SJCRH30 (cell line): ENCODE results near the gene SLC43A2. TPM values are rescaled to one million over a fixed set of nuclear protein-coding genes. Genes with fewer than 3 reads are reported as not detected.
"Not testable (repeated sequence)": the region's sequence is repeated elsewhere in the genome, so short reads cannot be mapped to it uniquely, and the experiment has no call there.

Experiments
- DNase-seq, 2 experiments: peaks; one replicate each; pipeline ENCODE4 v3.0.0-alpha.2; 2015 to 2020
- H3K27ac ChIP-seq: fragments of 250-450 bp; sonication (Bioruptor Pico); 2 replicates; pipeline ENCODE4 v1.5.1; 2020; ENCODE audit warnings: mild to moderate bottlenecking, moderate library complexity
- H3K27me3 ChIP-seq: fragments of 250-450 bp; sonication (Bioruptor Pico); 2 replicates; pipeline ENCODE4 v1.5.1; 2020; ENCODE audit warnings: mild to moderate bottlenecking, moderate library complexity
- H3K36me3 ChIP-seq: fragments of 250-450 bp; sonication (Bioruptor Pico); 2 replicates; pipeline ENCODE4 v1.5.1; 2020; ENCODE audit warnings: mild to moderate bottlenecking, moderate library complexity
- H3K4me1 ChIP-seq: fragments of 250-450 bp; sonication (Bioruptor Pico); 2 replicates; pipeline ENCODE4 v1.5.1; 2020; ENCODE audit warnings: mild to moderate bottlenecking, moderate library complexity
- H3K4me3 ChIP-seq: fragments of 250-450 bp; sonication (Bioruptor Pico); 2 replicates; pipeline ENCODE4 v1.5.1; 2020; ENCODE audit warnings: mild to moderate bottlenecking, moderate library complexity
- H3K9me3 ChIP-seq: fragments of 250-450 bp; sonication (Bioruptor Pico); replicated peaks from 2 replicates; pipeline ENCODE4 v1.5.1; 2020; ENCODE audit warnings: mild to moderate bottlenecking, moderate library complexity
- total RNA-seq: library from RNA; depleted of rRNA; stranded (reverse); fragments of >200 nt; shearing (Covaris generic); gene quantifications from 2 replicates; pipeline ENCODE4 v1.2.3, GENCODE V29; 2014; rRNA removed

Gene SLC43A2
- total RNA-seq = 0.63 and 0.66 TPM in 2 replicates

DNA sequence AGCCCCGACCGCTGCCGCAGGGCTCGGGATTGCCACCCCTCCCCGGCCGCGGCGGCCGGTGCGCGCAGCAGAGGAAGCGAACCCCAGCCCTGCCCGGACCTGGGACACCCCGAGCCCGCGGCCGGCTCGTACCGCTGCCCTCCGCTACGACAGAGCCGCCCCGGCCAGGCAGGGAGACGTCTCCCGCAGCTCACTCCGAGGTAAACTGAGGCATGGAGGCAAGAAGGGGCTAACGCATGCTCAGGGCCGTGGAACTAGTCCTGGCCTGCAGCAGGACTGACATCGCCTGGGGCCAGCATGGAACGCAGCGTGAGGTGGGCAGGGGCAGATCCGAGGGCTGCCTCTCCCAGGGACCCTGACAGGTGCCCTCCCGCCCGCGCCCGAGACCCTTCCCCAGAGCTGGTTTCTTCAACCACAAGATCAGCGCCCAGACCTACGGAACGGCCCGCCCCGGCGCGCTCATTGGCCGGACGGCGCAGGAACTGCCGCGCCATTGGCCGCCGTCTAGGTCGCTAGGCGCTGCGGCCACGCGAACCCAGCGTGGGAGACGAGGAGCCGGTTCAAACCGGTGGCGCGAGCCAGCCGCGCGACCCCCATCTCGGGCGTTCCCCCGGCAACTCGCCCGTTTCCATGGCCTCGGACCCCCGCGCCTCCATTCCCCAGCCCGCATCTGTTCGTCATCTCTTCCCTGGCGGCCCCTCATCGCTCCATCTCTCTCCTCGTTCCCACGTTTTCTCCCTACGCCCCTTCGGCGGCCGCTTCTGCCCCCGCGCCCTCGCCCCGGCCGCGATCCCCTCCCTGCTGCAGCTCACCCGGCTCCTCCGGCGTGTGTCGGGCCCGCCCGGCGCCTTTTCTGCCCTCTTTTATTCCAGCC, at the start of gene SLC43A2:
SLC43A2 (minus strand) TSS at position 853 of the 874 bp plus-strand sequence. CDS start 960 bp downstream, outside the sequence.
- DNase-seq = peak; percentile 67 to 77
- Histone ChIP-seq H3K9me3 (no peaks in the 10 kb centered on the region), H3K4me3 (peak within 1 kb of the TSS; percentile 65), H3K4me1 (no peaks in the 10 kb centered on the region), H3K27ac (peak within 1 kb of the TSS; percentile 32; the same call in 1 of the 2 replicates), H3K36me3 (no peaks in the 10 kb centered on the region), H3K27me3 (no peaks in the 10 kb centered on the region)

DNA sequence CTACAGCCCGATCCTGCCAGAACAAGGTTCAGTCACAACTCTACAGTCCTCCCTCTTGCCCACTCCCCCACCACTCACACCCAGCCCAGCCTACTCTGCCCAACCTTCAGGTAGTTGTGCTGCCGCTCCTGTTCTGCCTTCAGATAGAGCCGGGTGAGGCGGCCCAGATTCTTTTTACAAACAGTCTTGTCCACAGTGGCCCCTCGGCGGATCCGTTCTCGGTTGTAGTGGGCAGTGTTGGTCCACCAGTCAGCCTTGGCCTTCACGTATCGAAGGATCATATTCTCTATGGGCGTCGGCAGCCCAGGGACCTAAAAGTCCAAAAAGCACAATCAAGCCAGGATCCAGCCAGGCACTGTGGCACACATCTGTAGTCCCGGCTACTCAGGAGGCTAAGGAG, 47.8 kb upstream of the SLC43A2 start:
- no peak for DNase-seq
- Histone ChIP-seq H3K27ac (no peak overlapping the region), H3K4me3 (no peak overlapping the region), H3K27me3 (no peaks in the 10 kb centered on the region), H3K36me3 (peaks cover 82% of the 10 kb centered on the region), H3K9me3 (no peaks in the 10 kb centered on the region), H3K4me1 (no peaks in the 10 kb centered on the region)

DNA sequence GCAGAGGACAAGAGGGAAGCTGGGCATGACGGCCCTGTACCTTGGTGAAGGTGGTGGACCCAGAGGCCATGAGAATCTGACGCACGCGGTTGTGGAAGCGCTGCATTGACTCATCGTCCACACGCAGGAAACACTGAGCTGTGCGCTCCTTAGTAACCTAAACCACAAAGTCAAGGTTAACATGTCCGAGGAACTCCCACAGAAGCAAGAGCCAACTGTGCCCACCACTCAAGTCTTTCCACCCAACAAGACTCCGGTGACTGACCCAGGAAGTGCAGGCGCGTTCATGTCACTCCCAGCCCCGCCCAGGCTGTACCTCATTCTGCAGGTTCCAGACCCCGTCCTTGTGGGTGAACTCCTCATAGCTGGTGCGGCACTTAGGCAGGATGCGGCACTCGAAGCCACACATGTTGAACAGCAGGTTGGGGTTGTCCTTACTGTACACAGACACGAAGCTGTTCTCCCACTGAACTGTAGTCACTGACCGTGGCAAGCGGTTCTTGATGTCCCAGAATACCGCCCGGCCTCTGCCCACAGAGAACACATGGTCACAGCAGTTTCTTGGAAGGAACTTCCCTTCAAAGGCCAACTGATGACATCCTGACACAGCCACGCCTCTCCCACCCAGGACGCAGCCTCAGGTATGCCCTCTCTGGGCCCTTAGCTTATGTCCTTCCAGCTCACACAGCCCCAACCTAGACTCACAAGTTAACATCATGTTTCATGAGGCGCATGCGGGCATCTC, 44.6 kb upstream of the SLC43A2 start:
- Histone ChIP-seq H3K27ac (no peak overlapping the region), H3K9me3 (no peaks in the 10 kb centered on the region)

DNA sequence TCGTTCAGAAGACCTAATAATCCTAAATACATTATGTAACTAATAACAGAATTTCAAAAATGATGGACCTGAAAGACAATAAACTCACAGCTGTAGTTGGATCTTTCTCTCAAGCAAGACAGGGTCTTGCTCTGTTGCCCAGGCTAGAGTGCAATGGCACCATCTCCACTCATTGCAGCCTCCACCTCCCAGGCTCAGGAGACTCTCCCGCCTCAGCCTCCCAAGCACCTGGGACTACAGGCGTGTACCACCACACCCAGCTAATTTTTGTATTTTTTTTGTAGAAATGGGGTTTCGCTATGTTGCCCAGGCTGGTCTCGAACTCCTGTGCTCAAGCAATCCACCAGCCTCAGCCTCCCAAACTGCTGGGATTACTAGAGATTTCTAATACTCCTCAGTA, 35.3 kb upstream of the SLC43A2 start:
- not testable (repeated sequence) for DNase-seq, H3K4me3 ChIP-seq
- peaks cover 45% of the 10 kb centered on the region for H3K36me3 ChIP-seq

More for the DNA sequence above, 44.6 kb upstream of the SLC43A2 start:
- DNase-seq = no peak
- Histone ChIP-seq H3K4me3 (no peak overlapping the region), H3K36me3 (peaks cover 71% of the 10 kb centered on the region), H3K4me1 (no peaks in the 10 kb centered on the region), H3K27me3 (no peaks in the 10 kb centered on the region)

DNA sequence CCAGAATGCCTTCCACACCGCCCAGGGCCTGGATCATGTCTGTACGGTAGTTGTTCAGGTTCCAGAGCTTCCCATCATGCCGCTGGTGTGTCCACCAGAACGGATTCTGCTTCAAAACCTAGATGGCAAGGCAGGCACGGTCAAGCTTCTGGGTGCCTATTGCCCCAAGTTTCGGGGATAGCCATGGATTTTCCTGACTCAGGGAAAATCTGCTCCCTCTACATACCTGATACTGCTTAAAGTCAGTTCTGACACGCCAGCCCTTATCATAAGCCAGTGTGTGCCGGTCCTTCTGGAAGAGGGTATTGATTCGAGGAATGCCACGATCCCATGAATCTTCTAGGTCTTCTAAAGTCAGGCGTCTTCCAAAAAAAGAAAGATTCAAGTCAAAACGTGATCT, 32.4 kb upstream of the SLC43A2 start:
- H3K4me1 ChIP-seq = no peaks in the 10 kb centered on the region
- H3K36me3 ChIP-seq = peaks cover 64% of the 10 kb centered on the region
- H3K4me3 ChIP-seq = no peak overlapping the region
- H3K9me3 ChIP-seq = no peaks in the 10 kb centered on the region
- no peaks in the 10 kb centered on the region for H3K27me3 ChIP-seq
- DNase-seq = no peak
- no peak overlapping the region for H3K27ac ChIP-seq

More for the DNA sequence above, 35.3 kb upstream of the SLC43A2 start:
- H3K9me3 ChIP-seq, H3K27ac ChIP-seq, H3K27me3 ChIP-seq, H3K4me1 ChIP-seq: not testable (repeated sequence)

DNA sequence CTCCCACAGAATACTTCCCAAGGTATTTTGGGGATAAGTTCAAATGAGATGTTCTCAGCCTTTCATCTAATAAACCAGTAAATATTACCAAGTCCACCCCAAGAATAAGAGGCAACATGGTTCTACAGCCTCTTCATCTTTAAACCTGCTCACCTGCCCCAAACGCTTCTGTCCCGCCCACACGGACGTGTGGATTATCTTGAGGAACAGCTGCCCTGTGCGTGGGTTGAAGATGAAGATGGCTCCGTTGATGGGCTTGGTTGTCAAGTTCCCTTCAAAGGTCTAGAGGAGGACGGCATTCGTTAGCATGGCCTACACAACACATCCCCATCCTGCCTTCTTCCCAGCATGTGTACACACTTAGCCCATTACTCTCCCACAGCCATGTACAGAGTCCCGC, 29.5 kb upstream of the SLC43A2 start:
- Histone ChIP-seq H3K4me3 (no peak overlapping the region), H3K36me3 (peaks cover 77% of the 10 kb centered on the region), H3K4me1 (no peaks in the 10 kb centered on the region), H3K9me3 (no peaks in the 10 kb centered on the region), H3K27me3 (no peaks in the 10 kb centered on the region), H3K27ac (no peak overlapping the region)
- no peak for DNase-seq

DNA sequence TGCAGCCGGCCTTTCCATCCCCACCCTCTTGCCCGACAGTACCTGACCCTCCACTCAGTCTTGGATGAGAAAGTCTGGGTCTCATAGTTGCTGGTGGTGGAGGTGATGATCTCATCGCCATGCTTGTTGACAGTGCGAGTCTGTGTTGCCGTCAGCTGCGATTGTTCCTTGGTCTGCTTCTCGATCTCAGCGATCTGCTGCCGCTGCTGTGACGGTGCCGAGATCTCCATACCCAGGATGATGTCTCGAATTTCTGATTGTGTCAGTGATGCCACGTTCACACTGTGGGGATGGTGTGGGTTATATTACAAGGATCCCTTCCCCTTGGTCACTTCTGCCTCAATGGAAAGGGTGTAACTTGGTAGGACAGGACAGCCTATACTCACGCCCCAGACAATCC, 25.1 kb upstream of the SLC43A2 start:
- H3K27ac ChIP-seq = no peak overlapping the region
- H3K9me3 ChIP-seq = no peaks in the 10 kb centered on the region
- DNase-seq = no peak
- H3K4me1 ChIP-seq = no peaks in the 10 kb centered on the region
- no peaks in the 10 kb centered on the region for H3K27me3 ChIP-seq
- peaks cover 61% of the 10 kb centered on the region for H3K36me3 ChIP-seq
- no peak overlapping the region for H3K4me3 ChIP-seq

DNA sequence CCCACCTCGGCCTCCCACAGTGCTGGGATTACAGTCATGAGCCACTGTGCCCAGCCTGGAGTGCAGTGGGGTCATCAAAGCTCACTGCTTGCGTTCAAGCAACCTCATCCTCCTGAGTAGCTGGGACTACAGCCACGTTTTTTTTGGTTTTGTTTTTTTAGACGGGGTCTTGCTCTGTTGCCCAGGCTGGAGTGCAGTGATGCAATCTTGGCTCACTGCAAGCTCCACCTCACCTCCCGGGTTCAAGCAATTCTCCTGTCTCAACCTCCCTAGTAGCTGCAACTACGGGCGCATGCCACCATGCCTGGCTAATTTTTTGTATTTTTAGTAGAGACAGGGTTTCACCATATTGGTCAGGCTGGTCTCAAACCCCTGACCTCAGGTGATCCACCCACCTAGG, 24.2 kb upstream of the SLC43A2 start:
- H3K9me3 ChIP-seq, H3K27ac ChIP-seq, H3K4me3 ChIP-seq, DNase-seq, H3K27me3 ChIP-seq, H3K4me1 ChIP-seq: not testable (repeated sequence)
- peaks cover 53% of the 10 kb centered on the region for H3K36me3 ChIP-seq

DNA sequence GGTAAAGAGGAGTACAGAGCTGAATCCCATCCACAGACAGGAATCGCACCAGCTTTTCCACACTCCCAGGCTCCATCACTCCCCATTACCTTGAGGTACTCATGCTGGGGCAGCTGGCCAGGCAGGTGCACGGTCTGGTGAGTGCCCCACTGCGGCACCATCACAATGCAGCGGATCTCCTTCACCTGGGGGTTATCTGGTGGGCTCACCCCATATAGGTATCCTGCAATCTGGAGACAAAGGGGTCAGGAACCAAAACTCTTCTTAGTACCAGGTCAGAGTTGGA, 22.9 kb upstream of the SLC43A2 start:
- DNase-seq = no peak
- Histone ChIP-seq H3K27ac (no peak overlapping the region), H3K9me3 (no peaks in the 10 kb centered on the region), H3K4me3 (no peak overlapping the region), H3K36me3 (peaks cover 46% of the 10 kb centered on the region), H3K27me3 (no peaks in the 10 kb centered on the region), H3K4me1 (no peaks in the 10 kb centered on the region)

DNA sequence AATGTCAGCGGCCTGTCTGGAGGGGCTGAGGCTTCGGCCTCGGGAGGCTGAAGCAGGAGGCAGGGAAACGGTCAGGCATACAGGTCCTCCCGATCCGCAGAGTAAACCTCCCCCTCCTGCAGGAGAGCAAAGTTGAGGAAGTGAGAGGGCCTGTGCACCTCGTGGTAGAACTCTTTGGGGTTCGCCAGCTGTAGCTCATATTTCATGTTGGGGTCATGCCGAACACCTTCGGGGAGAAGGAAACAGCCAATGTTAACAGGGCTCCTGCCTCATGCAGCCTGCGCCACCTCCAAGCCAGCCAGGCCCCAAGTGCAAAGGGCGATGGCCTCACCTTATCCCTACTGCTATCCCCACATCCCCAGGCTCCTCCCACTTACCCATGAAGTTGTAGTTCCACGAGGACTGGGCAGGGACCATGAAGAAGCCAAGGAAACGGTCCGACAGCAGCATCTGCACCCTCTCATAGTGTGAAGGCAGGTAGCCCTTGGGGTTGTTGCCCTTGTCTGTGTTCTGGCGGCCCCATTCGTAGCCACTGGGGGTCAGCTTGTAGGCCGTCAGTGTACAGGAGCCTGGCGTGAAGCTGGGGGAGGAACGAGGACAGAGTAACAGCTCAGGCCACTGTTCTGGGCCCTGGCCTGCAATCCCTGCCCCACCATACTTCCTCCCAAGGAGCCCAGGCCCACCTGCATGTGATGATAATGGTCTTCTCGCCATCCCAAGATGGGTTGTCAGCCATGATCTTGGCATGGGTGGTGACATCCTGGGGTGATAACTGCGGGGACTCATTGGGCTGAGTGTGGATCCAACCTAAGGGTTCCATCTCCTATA, 22.3 kb upstream of the SLC43A2 start:
- no peaks in the 10 kb centered on the region for H3K4me1 ChIP-seq
- peaks cover 40% of the 10 kb centered on the region for H3K36me3 ChIP-seq
- no peaks in the 10 kb centered on the region for H3K9me3 ChIP-seq
- H3K27me3 ChIP-seq = no peaks in the 10 kb centered on the region
- no peak for DNase-seq
- no peak overlapping the region for H3K27ac ChIP-seq
- H3K4me3 ChIP-seq = no peak overlapping the region

DNA sequence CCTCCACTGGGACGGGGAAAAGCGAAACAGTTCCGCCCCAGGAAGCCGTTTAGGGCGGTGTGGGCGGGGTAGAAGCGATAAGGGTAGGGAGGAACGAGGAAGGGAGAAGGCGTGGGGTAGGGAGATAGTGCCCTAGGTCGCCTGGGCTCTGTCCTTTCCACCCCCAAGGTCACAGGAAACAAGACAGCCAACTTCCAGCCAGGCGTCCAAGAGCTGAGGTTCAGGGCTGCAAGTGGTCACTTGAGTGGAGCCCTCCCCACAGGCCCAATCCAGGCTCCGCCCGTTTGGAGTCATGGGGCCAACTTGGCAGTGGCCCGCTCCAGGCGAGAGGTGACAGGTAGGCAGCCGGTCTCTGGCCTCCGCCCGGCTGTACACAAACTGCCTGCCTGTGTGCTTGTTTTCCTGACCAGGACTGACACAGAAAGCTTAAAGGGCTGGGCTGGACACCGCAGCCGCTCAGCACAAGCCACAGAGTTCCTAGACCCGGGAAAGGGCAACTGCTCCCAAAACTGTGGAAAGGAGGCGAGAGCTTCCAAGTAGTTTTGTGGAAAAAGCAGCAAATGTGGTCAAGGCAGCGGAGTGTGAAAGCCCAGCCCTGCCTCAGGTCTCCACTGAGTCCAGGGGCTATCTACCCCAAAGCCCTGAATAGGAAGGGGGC, 21.3 kb upstream of the SLC43A2 start, which contains the start of gene RILP:
RILP (minus strand) TSS at position 23 of the 658 bp plus-strand sequence. CDS start 62 bp downstream, outside the sequence.
- no peaks in the 10 kb centered on the region for H3K27me3 ChIP-seq
- DNase-seq = no peak
- H3K4me3 ChIP-seq = peak within 1 kb of the TSS; percentile 52
- no peak within 1 kb of the TSS for H3K27ac ChIP-seq
- H3K4me1 ChIP-seq = no peaks in the 10 kb centered on the region
- no peaks in the 10 kb centered on the region for H3K9me3 ChIP-seq
- peaks cover 34% of the 10 kb centered on the region for H3K36me3 ChIP-seq

DNA sequence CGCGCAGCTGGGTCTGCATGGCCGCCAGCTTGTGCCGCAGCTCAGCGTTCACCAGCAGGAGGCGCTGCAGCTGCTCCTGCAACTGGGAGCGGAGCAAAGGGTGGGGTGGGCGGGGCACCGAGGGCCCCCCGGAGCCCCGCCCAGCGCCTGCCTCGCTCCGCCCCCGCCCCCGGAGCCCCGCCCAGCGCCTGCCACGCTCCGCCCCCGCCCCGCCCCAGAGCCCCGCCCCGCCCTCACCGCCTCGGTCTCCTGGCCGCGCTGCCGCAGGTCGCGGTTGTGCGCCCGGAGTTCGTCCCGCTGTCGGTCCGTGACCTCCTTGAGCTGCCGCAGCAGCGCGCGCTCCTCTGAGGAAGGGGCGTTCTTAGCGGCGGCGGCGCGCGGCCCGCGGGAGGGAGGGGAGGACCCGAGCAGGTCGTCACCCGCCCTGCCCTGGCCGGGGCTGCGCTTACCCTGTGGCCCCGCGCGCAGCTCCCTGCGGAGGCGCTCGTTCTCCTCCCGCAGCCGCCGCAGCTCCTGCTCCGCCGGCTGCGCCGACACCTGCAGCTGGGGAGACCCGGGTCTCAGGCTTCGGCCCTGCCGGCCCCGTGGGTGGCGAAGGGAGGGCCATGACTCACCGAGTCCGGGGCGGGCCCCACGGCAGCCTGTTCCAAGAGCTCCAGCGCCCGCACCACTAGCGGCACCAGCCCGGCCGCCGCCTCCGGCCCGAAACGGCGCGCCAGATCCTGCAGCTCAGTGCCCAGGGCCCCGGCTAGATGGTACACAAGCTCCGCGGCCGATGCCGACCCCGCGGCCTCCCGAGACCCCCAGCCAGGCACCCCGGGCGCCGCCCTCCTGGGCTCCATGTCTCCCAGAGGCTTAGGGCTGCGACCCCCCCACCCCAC, 20.6 kb upstream of the SLC43A2 start:
- H3K4me1 ChIP-seq = no peaks in the 10 kb centered on the region
- H3K9me3 ChIP-seq = no peaks in the 10 kb centered on the region
- peak overlapping the region; percentile 52 for H3K4me3 ChIP-seq
- H3K27ac ChIP-seq = no peak overlapping the region
- H3K36me3 ChIP-seq = peaks cover 31% of the 10 kb centered on the region
- peak; percentile 61 to 67 for DNase-seq
- H3K27me3 ChIP-seq = no peaks in the 10 kb centered on the region

DNA sequence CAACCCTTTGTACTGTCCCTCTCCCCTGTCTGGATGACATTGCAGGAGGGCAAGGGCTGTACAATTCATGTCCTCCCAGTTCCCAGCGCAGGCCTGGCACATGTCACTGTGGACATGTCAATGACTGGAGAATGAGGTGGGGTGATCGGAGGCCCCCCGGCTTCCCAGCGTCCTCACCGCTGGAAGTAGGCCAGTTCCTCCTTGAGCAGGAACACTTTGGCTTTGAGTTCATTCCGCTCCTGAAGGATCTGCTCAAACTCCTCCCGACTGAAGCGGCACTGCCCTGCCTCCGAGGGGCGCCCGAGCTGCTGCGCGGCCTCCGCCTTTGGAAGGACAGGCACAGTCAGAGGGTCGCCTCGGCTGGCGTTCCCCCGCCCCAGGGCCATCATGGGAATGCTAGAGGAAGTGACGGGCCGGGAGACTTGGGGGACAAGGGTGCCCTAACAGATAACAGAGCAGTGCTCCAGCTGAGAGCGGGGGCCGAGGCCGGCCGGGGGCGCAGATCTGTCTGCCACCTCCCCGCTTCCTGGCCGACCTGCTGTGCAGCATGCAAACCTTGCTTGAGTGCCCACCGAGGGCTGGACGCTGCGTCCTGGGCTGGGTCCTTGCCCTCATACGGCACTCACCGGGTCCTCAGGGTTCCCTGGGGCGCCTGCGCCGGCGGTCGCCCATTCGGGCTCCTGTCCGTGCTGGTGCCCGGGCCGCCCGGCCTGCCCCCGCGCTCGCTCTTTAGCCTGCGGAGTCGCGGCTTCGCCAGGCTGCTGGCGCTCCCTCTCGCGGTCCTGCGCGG, 19.7 kb upstream of the SLC43A2 start:
- no peaks in the 10 kb centered on the region for H3K4me1 ChIP-seq
- H3K36me3 ChIP-seq = peaks cover 22% of the 10 kb centered on the region
- DNase-seq = no peak
- H3K4me3 ChIP-seq = peak overlapping the region; percentile 29
- H3K27me3 ChIP-seq = no peaks in the 10 kb centered on the region
- no peaks in the 10 kb centered on the region for H3K9me3 ChIP-seq
- H3K27ac ChIP-seq = no peak overlapping the region
